ENCODE data around the gene B4GALT3.

B4GALT3 gene

DNA sequence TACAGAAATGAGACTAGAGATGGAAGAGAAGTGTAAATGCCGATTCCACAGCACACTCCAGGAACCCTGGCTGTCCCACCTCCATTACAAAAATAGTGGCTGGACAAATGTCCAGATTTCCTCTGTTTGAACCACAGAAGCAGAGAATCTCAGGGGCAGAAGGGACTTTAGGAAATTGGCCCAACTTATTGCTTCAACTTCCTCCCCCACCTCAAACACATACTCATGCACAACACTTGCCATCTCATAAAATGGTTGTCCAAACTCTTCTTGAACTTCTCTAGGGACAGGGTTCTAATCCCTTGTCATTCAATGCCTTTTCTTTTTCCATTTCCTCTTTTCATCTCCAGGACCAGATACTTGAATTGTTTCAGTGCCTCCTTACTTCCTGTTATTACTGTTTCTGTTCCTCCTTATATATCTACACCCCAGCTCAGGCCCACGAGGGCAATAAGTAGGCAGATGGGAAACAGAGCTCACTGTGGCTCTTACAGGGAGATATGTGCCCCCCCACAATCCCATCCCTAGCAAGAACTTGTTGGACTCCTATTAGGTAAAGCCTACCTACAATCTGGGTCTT, 8.5 kb upstream of the B4GALT3 start:
- no peak for DNase-seq (ENCODE audit: low read depth)

GRCh38 chr1:161185282-161185682, 8.0 kb upstream of the B4GALT3 start:
- peak; percentile 55 for DNase-seq (ENCODE audit: low read depth)

DNA sequence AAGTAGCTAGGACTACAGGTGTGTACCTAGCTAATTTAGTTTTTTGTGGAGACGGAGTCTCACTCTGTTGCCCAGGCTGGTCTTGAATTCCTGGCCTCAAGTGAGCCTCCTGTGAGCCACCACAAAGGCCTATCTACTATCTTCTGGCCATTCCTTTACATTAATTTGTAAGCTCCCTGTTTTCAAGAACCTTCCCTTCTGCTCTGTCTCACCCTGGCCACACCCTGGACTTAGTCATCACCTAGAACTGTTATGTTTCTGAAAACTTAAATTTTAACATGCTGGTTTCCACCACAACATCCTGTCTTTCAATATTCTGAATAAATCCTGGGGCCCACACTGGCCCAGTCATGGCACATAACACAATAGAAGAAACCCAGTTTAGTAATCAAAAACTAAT, 4.9 kb upstream of the B4GALT3 start:
- peak; percentile 47 for DNase-seq (ENCODE audit: low read depth)

GRCh38 chr1:161180639-161181038, 3.3 kb upstream of the B4GALT3 start:
- DNase-seq (ENCODE audit: low read depth), result no peak

DNA sequence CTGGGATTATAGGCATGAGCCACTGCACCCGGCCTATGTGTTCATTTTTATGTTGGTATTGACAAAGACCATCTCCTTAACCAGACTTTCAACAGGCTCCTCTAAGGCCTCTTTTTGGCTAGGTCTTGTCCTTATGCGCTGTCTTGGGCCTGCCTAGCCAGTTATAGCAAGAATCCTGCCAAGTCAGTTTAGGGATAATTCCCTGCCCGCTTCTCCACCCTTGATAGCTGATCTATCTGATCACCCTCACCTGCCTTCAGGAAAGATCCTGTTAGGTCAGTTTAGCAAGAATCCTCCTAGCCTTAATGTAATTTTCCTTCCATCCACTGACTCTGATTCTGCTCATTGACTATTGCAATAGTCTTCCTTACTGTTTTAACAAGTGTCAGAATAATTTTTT, 2.4 kb upstream of the B4GALT3 start:
- DNase-seq (ENCODE audit: low read depth), result no peak

DNA sequence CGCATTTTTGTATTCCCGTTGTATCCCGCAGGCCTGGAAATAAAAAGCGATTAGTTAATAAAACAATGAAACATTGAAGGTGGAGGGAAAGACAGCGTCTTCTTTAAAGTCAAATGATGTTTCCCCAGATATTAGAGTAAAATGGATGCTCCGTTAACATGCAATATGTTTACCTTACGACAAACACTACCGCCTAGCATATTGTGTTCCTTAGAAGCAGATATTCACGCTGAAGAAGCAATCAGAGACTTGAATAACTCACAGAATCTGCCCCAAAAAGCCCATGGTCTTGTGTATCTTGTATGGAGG, 583 bp upstream of the B4GALT3 start:
- DNase-seq (ENCODE audit: low read depth), result no peak

- DNase-seq (ENCODE audit: low read depth), result no peak
Measured at GRCh38 chr1:161176468-161177111, 717 bp downstream of the B4GALT3 start.

DNA sequence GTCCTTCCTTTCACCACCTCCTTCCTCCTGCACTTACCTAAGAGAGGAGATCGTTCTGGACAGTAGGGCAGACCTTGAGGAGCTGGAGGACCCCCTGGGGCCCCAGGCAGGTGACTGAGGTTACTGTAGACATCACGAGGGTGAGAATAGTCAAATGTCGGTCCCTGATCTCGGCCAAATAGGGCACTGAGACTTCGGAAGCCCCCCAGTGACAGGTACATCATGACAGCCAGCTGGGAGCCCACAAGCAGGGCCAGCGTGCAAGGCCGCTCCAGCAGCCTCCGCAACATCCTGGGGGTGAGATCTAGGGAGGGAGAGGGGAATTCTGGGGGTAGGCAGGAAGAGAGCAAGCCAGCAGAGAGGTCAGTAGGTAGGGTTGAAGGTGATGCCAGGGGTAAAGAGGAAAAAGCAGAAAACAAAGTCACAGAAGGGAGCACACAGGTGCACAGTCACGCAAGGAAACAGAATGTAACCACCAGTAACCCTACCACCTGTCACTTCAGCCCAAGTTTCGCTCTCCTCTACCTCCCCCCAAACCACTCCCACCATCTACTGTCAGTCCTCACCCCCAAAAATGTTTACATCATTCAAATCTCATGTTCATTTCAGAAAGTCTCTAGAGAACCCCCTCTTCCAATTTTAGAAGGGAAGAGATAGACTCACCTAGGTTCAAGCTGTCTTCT, 1.4 kb downstream of the B4GALT3 start:
- DNase-seq (ENCODE audit: low read depth), result no peak

GRCh38 chr1:161174911-161175310, 2.4 kb downstream of the B4GALT3 start:
- no peak for DNase-seq (ENCODE audit: low read depth)

GRCh38 chr1:161173711-161174110, 3.6 kb downstream of the B4GALT3 start:
- DNase-seq (ENCODE audit: low read depth), result no peak

DNA sequence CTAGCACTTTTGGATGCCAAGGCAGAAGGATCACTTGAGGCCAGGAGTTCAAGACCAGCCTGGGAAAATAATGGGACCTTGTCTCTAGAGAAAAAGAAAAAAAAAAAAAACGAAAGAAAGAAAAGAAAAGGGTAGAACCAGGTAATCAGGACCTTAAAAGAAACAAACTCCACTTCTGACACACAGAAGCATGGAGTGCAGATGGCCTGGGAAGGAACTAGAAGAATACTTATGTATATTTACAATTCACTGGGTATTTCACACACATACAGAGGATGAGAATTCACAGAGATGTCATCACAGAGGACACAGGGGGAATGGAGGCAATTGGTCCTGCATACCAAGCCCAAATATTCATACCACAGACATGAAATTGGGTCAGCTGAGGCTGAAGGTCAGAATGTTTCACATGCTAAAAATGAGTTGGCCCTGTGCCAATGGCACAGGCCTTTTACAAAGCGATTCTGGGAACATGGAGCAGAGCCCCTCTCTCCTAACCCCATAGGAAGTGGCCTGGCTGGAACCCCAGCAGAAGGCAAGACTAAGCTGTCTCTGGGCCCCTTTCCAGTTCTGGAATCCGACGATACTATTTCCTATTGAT, 4.4 kb downstream of the B4GALT3 start:
- DNase-seq (ENCODE audit: low read depth), result no peak

GRCh38 chr1:161172349-161172748, 5.0 kb downstream of the B4GALT3 start:
- no peak for DNase-seq (ENCODE audit: low read depth)

DNA sequence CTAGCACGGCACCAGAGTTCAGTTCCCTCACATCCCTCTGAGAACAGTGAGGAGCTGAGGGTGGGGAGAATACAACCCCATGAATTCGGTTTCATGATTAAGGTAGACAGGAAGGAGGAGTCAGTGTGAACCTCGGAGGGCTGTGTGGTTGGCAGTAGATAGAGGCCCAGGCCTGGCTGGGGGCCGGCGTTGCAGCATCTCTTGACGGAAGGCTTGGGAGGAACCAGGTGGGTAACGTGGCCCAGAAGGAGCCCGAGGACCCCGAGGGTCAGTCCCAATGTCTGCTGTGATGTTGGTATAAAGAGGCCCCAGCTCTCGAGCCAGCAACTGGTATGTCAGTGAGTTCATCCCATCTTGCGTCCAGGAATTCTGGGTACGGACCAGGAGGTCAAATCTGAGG, 5.6 kb downstream of the B4GALT3 start:
- no peak for DNase-seq (ENCODE audit: low read depth)

DNA sequence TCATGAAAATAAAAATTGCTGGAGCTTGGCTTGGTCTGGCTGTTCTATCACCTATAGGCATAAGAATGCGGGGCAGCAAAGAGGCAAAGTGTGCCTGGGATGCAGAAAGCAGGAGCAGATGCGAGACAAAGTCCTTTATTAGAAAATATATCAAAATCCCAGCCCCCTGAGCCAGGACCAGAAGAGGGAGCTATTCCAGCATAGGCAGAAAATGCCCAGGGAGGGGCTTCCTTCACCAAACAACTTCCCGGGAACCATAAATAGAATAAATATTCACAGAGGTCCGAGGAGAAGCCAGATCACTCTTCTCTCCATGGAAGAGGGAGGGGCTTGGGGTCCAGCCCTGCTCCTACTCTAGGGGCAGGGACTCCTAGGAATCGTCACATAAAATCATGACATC, 6.1 kb downstream of the B4GALT3 start:
- DNase-seq (ENCODE audit: low read depth), result no peak

- DNase-seq (ENCODE audit: low read depth), result no peak
Measured at GRCh38 chr1:161168906-161169305, 8.4 kb downstream of the B4GALT3 start.

DNA sequence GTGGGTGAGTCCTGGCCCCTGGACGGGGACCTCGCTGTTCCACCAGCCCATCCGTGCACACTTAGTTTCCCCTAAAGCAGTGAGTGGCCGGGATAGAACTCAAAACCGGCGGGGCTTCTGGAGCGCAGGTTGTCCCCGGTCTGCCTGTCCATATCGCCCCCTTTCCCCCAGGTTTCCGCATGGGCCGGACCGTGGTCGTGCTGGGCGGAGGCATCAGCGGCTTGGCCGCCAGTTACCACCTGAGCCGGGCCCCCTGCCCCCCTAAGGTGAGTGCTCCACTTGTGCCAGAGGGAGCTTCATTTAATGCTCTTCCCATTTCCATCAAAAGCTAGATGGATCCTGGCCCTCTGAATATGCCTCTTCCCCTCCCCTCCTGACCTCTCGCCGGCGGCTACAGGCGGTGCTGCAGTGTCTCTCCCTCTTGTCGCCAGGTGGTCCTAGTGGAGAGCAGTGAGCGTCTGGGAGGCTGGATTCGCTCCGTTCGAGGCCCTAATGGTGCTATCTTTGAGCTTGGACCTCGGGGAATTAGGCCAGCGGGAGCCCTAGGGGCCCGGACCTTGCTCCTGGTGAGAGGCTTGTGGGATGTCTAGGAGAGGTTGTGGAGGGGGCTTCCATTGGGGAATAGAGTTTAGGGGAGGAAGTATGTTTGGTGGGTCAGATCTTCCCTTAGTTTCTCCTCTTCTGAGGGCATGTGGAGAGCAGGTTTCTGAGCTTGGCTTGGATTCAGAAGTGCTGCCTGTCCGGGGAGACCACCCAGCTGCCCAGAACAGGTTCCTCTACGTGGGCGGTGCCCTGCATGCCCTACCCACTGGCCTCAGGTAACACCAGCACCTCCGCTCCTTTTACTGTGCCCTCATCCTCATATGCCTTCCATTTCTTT, 10.4 kb downstream of the B4GALT3 start:
- no peak for DNase-seq (ENCODE audit: low read depth)

- DNase-seq (ENCODE audit: low read depth), result peak; percentile 84
Measured at GRCh38 chr1:161165742-161166668, 11.3 kb downstream of the B4GALT3 start, which contains the start of gene PPOX. Gene PPOX (plus strand): TSS chr1:161166426. CDS start chr1:161166848, 422 bp downstream.

DNA sequence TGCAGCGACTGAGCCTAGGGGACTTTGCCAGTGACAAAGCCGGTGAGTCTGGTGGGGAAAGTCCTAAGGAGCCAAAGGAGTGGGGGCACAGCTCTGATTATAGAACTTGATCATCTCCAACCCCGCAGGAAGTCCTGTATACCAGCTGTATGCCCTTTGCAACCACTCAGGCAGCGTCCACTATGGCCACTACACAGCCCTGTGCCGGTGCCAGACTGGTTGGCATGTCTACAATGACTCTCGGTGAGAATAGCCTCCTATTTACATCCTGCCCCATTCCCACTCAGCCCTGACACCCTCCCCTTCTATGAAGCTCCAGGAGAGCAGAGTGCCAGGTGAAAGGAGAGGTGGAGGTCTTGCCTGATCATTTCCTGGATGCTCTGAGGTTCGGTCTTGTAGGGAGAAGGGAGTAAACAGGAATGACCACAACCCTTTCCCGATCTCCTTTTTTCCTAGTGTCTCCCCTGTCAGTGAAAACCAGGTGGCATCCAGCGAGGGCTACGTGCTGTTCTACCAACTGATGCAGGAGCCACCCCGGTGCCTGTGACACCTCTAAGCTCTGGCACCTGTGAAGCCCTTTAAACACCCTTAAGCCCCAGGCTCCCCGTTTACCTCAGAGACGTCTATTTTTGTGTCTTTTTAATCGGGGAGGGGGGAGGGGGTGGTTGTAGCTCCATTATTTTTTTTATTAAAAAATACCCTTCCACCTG, 12.3 kb downstream of the B4GALT3 start:
- no peak for DNase-seq (ENCODE audit: low read depth)

GRCh38 chr1:161163793-161164192, 13.5 kb downstream of the B4GALT3 start:
- DNase-seq (ENCODE audit: low read depth), result no peak

GRCh38 chr1:161162806-161163205, 14.5 kb downstream of the B4GALT3 start:
- no peak for DNase-seq (ENCODE audit: low read depth)

GRCh38 chr1:161162052-161162451, 15.3 kb downstream of the B4GALT3 start:
- no peak for DNase-seq (ENCODE audit: low read depth)

Data from activated T-cell treated with anti-CD3 and anti-CD28 coated beads for 48 hours (primary cell).